SU-DHL-6 (cell line): ENCODE results near the gene MAP4K5.

Experiments used
- H2AFZ ChIP-seq: fragments of 200-600 bp; sonication (generic); 2 replicates; pipeline ENCODE4 v1.6.1; 2014; ENCODE audit warnings: low read depth, mild to moderate bottlenecking, moderate library complexity, mixed read lengths, antibody characterized with exemption, low read length; ENCODE audit not compliant: severe bottlenecking
- H3F3A ChIP-seq: fragments of 200-600 bp; shearing (Covaris generic); 2 replicates; pipeline ENCODE4 v1.6.0; 2016; ENCODE audit warnings: antibody characterized with exemption, mild to moderate bottlenecking; ENCODE audit not compliant: insufficient read depth
- H3K27ac ChIP-seq: fragments of 200-600 bp; sonication (generic); 2 replicates; pipeline ENCODE4 v1.5.1; 2016; ENCODE audit warnings: low read depth, mild to moderate bottlenecking, low read length, moderate library complexity, mixed read lengths
- H3K27me3 ChIP-seq: fragments of 200-600 bp; sonication (generic), shearing (Covaris generic); 2 replicates; pipeline ENCODE4 v1.6.0; 2014; ENCODE audit warnings: mild to moderate bottlenecking, low read length
- H3K36me3 ChIP-seq: fragments of 200-600 bp; sonication (generic); 2 replicates; pipeline ENCODE4 v1.6.1; 2014; ENCODE audit warnings: mild to moderate bottlenecking, low read length, mixed read lengths
- H3K4me2 ChIP-seq: fragments of 300-600, 200-600 bp; shearing (Covaris generic), sonication (generic); 2 replicates; pipeline ENCODE4 v1.6.0; 2014; ENCODE audit warnings: low read length, low read depth, mild to moderate bottlenecking; ENCODE audit not compliant: poor library complexity, severe bottlenecking
- H3K4me3 ChIP-seq: fragments of 200-600 bp; sonication (generic); 2 replicates; pipeline ENCODE4 v1.5.1; 2014; ENCODE audit warnings: antibody characterized with exemption, low read length, mild to moderate bottlenecking, mixed read lengths; ENCODE audit not compliant: insufficient read depth, poor library complexity, severe bottlenecking
- H3K79me2 ChIP-seq: fragments of 200-600 bp; sonication (generic); 2 replicates; pipeline ENCODE4 v1.6.1; 2014; ENCODE audit warnings: mild to moderate bottlenecking, low read length, moderate library complexity; ENCODE audit not compliant: insufficient read depth
- H3K9ac ChIP-seq: fragments of 200-600 bp; sonication (generic); 2 replicates; pipeline ENCODE4 v1.7.0; 2014; ENCODE audit warnings: mild to moderate bottlenecking, low read length
- H3K9me2 ChIP-seq: fragments of 200-600 bp; sonication (generic); replicated peaks from 2 replicates; pipeline ENCODE4 v1.6.1; 2014; ENCODE audit warnings: low read length; ENCODE audit not compliant: insufficient read depth
- H3K9me3 ChIP-seq: fragments of 200-600 bp; sonication (generic); 2 replicates; pipeline ENCODE4 v1.6.1; 2014; ENCODE audit warnings: low read length, mixed read lengths; ENCODE audit not compliant: insufficient read depth
- H4K20me1 ChIP-seq: fragments of 200-600 bp; sonication (generic); 2 replicates; pipeline ENCODE4 v1.6.1; 2014; ENCODE audit warnings: low read depth, mild to moderate bottlenecking, antibody characterized with exemption, low read length, moderate library complexity, mixed read lengths
- CTCF ChIP-seq: fragments of 200-600 bp; sonication (generic); IDR thresholded peaks from one replicate; pipeline ENCODE4 v1.5.1; 2017; ENCODE audit warnings: antibody characterized with exemption, mild to moderate bottlenecking, low read length, moderate library complexity; ENCODE audit not compliant: insufficient read depth, poor library complexity, severe bottlenecking
- EZH2phosphoT487 ChIP-seq: fragments of 200-600 bp; sonication (generic), shearing (Covaris generic); conservative IDR thresholded peaks from 2 replicates; pipeline ENCODE4 v1.6.1; 2018; ENCODE audit warnings: mild to moderate bottlenecking, antibody characterized with exemption, low read length, moderate library complexity, mixed read lengths

MAP4K5 gene

GRCh38 chr14:50524731-50525515 is 7.4 kb downstream of the MAP4K5 start:
- Histone ChIP-seq H3K27ac (no peak overlapping the region), H3K27me3 (no peaks in the 10 kb centered on the region), H4K20me1 (no peaks in the 10 kb centered on the region), H3K79me2 (peaks cover 89% of the 10 kb centered on the region), H3K9me2 (no peaks in the 10 kb centered on the region), H3K4me2 (peak overlapping the region; percentile 22), H3K36me3 (no peaks in the 10 kb centered on the region), H3K9me3 (no peaks in the 10 kb centered on the region), H3K4me3 (no peak overlapping the region), H3F3A (no peaks in the 10 kb centered on the region; the same call in 1 of the 2 replicates), H3K9ac (no peak overlapping the region), H2AFZ (no peak overlapping the region)
- TF ChIP-seq CTCF, result no peak
- TF ChIP-seq EZH2phosphoT487, result no peak

- no peak overlapping the region for H3K4me2 ChIP-seq
- H3K27ac ChIP-seq, result no peak overlapping the region
- H3K9me2 ChIP-seq, result no peaks in the 10 kb centered on the region
- no peak overlapping the region for H2AFZ ChIP-seq
- no peak overlapping the region for H3K9ac ChIP-seq
- H3K79me2 ChIP-seq, result peaks cover 84% of the 10 kb centered on the region
- no peak overlapping the region for H3K4me3 ChIP-seq
- no peaks in the 10 kb centered on the region for H4K20me1 ChIP-seq
- no peaks in the 10 kb centered on the region for H3K9me3 ChIP-seq
- no peak for TF ChIP-seq CTCF
- TF ChIP-seq EZH2phosphoT487, result no peak
- no peaks in the 10 kb centered on the region; the same call in 1 of the 2 replicates for H3F3A ChIP-seq
- no peaks in the 10 kb centered on the region for H3K36me3 ChIP-seq
- H3K27me3 ChIP-seq, result no peaks in the 10 kb centered on the region
Observed at GRCh38 chr14:50524060-50524459, 8.3 kb downstream of the MAP4K5 start.

- TF ChIP-seq EZH2phosphoT487 (no peak), CTCF (no peak)
- no peaks in the 10 kb centered on the region for H3K9me2 ChIP-seq
- H3K9me3 ChIP-seq, result no peaks in the 10 kb centered on the region
- H3K9ac ChIP-seq, result no peak overlapping the region
- no peaks in the 10 kb centered on the region for H3K36me3 ChIP-seq
- no peak overlapping the region for H2AFZ ChIP-seq
- peaks cover 81% of the 10 kb centered on the region for H3K79me2 ChIP-seq
- H3K4me2 ChIP-seq, result no peak overlapping the region
- H3K27ac ChIP-seq, result no peak overlapping the region
- H4K20me1 ChIP-seq, result no peaks in the 10 kb centered on the region
- H3K4me3 ChIP-seq, result no peak overlapping the region
- H3K27me3 ChIP-seq, result no peaks in the 10 kb centered on the region
- no peaks in the 10 kb centered on the region; the same call in 1 of the 2 replicates for H3F3A ChIP-seq
Observed at GRCh38 chr14:50523271-50524041, 8.9 kb downstream of the MAP4K5 start.
